Measurements from ENCODE around the gene PNMA6E. TPM values are rescaled to one million over a fixed set of nuclear protein-coding genes. Genes with fewer than 3 reads are reported as not detected.
"Not testable (repeated sequence)": the region's sequence is repeated elsewhere in the genome, so short reads cannot be mapped to it uniquely, and the experiment has no call there.

PNMA6E gene
- total RNA-seq, 4 donors from 2014 or later: not detected

DNA sequence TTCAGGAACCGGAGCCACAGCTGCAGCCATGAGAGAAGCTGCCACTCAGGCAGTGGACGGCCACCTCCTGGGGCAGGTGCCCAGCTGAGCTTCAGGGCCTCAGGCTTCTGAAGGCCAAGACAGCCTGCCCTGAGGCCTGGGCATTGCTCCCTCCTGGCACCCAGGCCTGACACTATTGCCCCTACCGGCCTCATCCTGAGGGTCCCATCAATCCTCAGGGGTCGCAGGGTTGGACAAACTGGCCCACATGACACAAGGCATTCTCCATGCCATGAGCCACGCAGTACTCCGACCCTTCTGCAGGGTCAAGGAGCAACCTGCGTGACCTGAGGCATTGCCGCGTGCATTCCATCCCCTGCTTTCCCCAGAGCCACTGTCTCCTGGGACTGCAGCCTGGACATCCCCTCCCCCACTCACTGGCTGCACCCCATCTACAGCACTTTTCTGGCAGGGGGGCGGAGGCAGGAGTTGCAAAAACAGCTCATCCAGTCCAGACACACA lies 7.1 kb upstream of the PNMA6E start:
- Histone ChIP-seq H3K27ac (no peak overlapping the region), H3K36me3 (no peaks in the 10 kb centered on the region), H3K4me1 (no peaks in the 10 kb centered on the region), H3K4me3 (no peak overlapping the region), H3K27me3 (peaks cover 0 to 9% (median 5%) of the 10 kb centered on the region in 3 donors), H3K9me3 (no peaks in the 10 kb centered on the region)
- in situ Hi-C loops (cut with MboI; ENCODE audit: low sequenced_read_pairs in 4 of 4): no loop called here
- no peak for ATAC-seq
- intact Hi-C loops (cut with DNase I; ENCODE audit: low total_unique reads): no loop called here
- TF ChIP-seq CTCF (IDR thresholded peaks at IDR 0.05 in 4 of 5, conservative IDR thresholded peaks at IDR 0.05 in 1 of 5) (no peak), POLR2A (IDR thresholded peaks at IDR 0.05) (no peak)
- no peak for DNase-seq

DNA sequence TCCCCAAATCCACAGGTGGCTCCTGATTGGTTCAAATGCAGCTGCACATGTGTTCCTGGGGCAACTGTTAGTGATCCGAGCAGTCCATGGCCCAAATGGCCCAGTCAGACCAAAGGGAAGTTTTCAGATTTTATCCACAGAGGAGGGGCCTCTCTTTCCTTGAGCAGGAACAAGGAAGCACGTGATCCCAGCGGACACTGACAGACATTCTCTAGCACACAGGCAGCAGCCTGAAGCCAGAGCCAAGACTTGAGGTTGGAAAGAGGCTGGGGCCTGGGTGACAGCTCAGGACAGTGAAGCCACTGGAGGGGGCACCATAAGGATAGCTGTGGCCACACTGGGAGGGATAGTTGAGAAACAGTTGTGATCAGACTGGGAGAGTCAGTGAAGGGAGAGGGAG lies 6.6 kb upstream of the PNMA6E start:
- DNase-seq: no peak
- no peak overlapping the region for H3K27ac ChIP-seq
- H3K9me3 ChIP-seq: no peaks in the 10 kb centered on the region
- in situ Hi-C loops (cut with MboI; ENCODE audit: low sequenced_read_pairs in 4 of 4): no loop called here
- H3K36me3 ChIP-seq: no peaks in the 10 kb centered on the region
- TF ChIP-seq POLR2A (IDR thresholded peaks at IDR 0.05) (no peak), CTCF (IDR thresholded peaks at IDR 0.05 in 4 of 5, conservative IDR thresholded peaks at IDR 0.05 in 1 of 5) (no peak)
- no peaks in the 10 kb centered on the region for H3K4me1 ChIP-seq
- no peak for ATAC-seq
- no peak overlapping the region for H3K4me3 ChIP-seq
- intact Hi-C loops (cut with DNase I; ENCODE audit: low total_unique reads): no loop called here
- H3K27me3 ChIP-seq: peaks cover 0 to 9% (median 5%) of the 10 kb centered on the region in 3 donors

GRCh38 chrX:153406903-153407302 lies 5.8 kb upstream of the PNMA6E start:
- Histone ChIP-seq H3K4me1 (no peaks in the 10 kb centered on the region), H3K9me3 (no peaks in the 10 kb centered on the region), H3K27me3 (peaks cover 0 to 6% (median 5%) of the 10 kb centered on the region in 3 donors), H3K36me3 (no peaks in the 10 kb centered on the region), H3K27ac (no peak overlapping the region), H3K4me3 (no peak overlapping the region)
- no peak for DNase-seq
- ATAC-seq: no peak
- intact Hi-C loops (cut with DNase I; ENCODE audit: low total_unique reads): no loop called here
- in situ Hi-C loops (cut with MboI; ENCODE audit: low sequenced_read_pairs in 4 of 4): no loop called here
- TF ChIP-seq POLR2A (IDR thresholded peaks at IDR 0.05): no peak
- no peak for TF ChIP-seq CTCF (IDR thresholded peaks at IDR 0.05 in 4 of 5, conservative IDR thresholded peaks at IDR 0.05 in 1 of 5)

- Histone ChIP-seq H3K36me3 (no peaks in the 10 kb centered on the region), H3K27me3 (no peaks in the 10 kb centered on the region), H3K4me1 (no peaks in the 10 kb centered on the region), H3K9me3 (no peaks in the 10 kb centered on the region), H3K4me3 (no peak overlapping the region), H3K27ac (no peak overlapping the region)
- DNase-seq: no peak
- intact Hi-C loops (cut with DNase I; ENCODE audit: low total_unique reads) (no loop called here), in situ Hi-C loops (cut with MboI; ENCODE audit: low sequenced_read_pairs in 4 of 4) (no loop called here)
- no peak for ATAC-seq
- TF ChIP-seq POLR2A (IDR thresholded peaks at IDR 0.05) (no peak), CTCF (IDR thresholded peaks at IDR 0.05 in 4 of 5, conservative IDR thresholded peaks at IDR 0.05 in 1 of 5) (no peak)
Observed at GRCh38 chrX:153406011-153406410, 4.9 kb upstream of the PNMA6E start.

DNA sequence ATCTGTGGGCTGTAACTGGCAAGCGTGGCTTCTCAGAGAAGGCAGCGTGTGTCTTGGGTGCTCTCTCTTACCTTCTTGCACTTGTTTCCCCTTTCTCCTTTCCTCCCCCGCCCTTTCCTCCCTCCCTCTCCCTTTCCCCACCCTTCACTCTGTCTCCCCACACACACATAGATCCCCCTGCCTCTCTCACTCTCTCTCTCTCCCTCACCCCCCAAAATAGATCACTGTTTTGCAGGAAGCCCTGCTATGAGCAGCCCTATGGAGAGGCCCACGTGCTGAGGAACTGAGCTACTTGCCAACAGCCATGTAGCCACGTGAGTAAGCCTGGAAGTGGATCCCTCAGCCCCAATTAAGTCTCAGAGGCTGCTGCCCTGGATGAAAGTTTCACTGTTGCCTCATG lies 4.3 kb upstream of the PNMA6E start:
- no peaks in the 10 kb centered on the region for H3K27me3 ChIP-seq
- ATAC-seq (no peak), DNase-seq (no peak)
- H3K27ac ChIP-seq: no peak overlapping the region
- no peak for TF ChIP-seq CTCF (IDR thresholded peaks at IDR 0.05 in 4 of 5, conservative IDR thresholded peaks at IDR 0.05 in 1 of 5)
- TF ChIP-seq POLR2A (IDR thresholded peaks at IDR 0.05): no peak
- intact Hi-C loops (cut with DNase I; ENCODE audit: low total_unique reads) (no loop called here), in situ Hi-C loops (cut with MboI; ENCODE audit: low sequenced_read_pairs in 4 of 4) (no loop called here)
- H3K9me3 ChIP-seq: no peaks in the 10 kb centered on the region
- no peak overlapping the region for H3K4me3 ChIP-seq
- no peaks in the 10 kb centered on the region for H3K36me3 ChIP-seq
- H3K4me1 ChIP-seq: no peaks in the 10 kb centered on the region

- not testable (repeated sequence) for ATAC-seq, DNase-seq
Observed at GRCh38 chrX:153404333-153404732, 3.2 kb upstream of the PNMA6E start.

More at GRCh38 chrX:153404333-153404732, 3.2 kb upstream of the PNMA6E start:
- H3K4me3 ChIP-seq; H3K9me3 ChIP-seq; intact Hi-C loops (cut with DNase I; ENCODE audit: low total_unique reads); H3K27me3 ChIP-seq; in situ Hi-C loops (cut with MboI; ENCODE audit: low sequenced_read_pairs in 4 of 4); H3K4me1 ChIP-seq; H3K36me3 ChIP-seq; H3K27ac ChIP-seq: not testable (repeated sequence)
